Measurements from ENCODE around the gene TSHZ2.

Gene TSHZ2

DNA sequence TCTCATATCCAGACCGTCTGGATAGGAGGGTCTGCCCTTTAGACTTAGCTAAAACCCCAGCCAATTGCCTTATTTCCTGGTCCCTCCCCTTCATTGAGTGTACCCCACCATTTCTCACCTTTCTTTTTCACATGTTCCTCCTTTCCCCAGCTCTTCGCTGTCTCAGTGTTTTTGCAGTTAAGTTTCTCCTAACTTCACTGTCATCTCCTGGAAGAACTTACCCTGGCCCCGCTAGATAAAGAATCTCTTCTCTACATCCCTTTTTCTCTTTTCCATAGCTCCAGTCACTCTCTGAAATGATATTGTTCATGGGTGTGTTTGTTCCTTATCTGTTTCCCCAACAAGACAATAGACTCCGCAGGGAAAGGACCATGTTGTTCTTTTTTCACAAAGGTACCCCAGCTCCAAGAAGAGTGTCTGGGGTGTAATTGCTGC, 208.8 kb downstream of the TSHZ2 start:
- H3K4me2 ChIP-seq: no peak overlapping the region
- no peaks in the 10 kb centered on the region for H3K79me2 ChIP-seq (ENCODE audit: insufficient read depth, low read depth)

DNA sequence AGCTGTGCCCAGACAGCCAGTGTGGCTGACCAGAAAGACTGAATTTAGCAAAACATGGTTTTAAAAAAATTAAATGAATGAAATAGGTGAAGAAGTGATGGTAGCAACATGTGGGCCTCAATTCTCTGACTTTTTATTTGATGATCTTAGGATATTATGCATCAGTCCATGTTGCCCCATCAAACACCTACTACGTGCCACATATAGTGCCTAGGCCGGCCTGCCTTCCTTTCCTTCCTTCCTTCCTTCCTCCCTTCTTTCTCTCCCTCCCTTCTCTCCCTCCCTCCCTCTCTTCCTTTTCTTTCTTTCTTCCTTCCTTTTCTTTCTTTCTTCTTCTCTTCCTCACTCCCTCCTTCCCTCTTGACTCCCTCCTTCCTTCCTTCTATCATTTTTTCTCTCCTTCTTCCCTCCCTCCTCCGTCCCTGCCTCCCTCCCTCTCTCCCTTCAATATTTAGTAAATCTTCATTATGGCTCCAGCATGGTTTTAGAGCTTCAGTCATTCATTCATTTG, 209.8 kb downstream of the TSHZ2 start:
- Histone ChIP-seq H3K27me3 (ENCODE audit: insufficient read depth, low read depth) (no peaks in the 10 kb centered on the region), H3K4me1 (ENCODE audit: low read depth, poor library complexity, severe bottlenecking) (no peaks in the 10 kb centered on the region), H3K4me3 (IDR thresholded peaks at IDR 0.05; ENCODE audit: insufficient read depth, low read depth, low read length) (no peak overlapping the region), H3K79me2 (ENCODE audit: insufficient read depth, low read depth) (no peaks in the 10 kb centered on the region), H3K9ac (no peak overlapping the region), H2AFZ (ENCODE audit: low read depth) (no peak overlapping the region), H3K36me3 (ENCODE audit: insufficient read depth) (no peaks in the 10 kb centered on the region), H4K20me1 (ENCODE audit: insufficient read depth) (no peaks in the 10 kb centered on the region), H3K27ac (no peak overlapping the region), H3K4me2 (no peak overlapping the region)
- no peak for TF ChIP-seq CTCF (conservative IDR thresholded peaks at IDR 0.05; ENCODE audit: low read depth, low read length)

More for the DNA sequence above, 208.8 kb downstream of the TSHZ2 start:
- Histone ChIP-seq H3K4me3 (IDR thresholded peaks at IDR 0.05; ENCODE audit: insufficient read depth, low read depth, low read length) (no peak overlapping the region), H3K36me3 (ENCODE audit: insufficient read depth) (no peaks in the 10 kb centered on the region), H3K27me3 (ENCODE audit: insufficient read depth, low read depth) (no peaks in the 10 kb centered on the region), H2AFZ (ENCODE audit: low read depth) (no peak overlapping the region), H3K4me1 (ENCODE audit: low read depth, poor library complexity, severe bottlenecking) (no peaks in the 10 kb centered on the region), H4K20me1 (ENCODE audit: insufficient read depth) (no peaks in the 10 kb centered on the region), H3K27ac (no peak overlapping the region), H3K9ac (no peak overlapping the region)
- no peak for TF ChIP-seq CTCF (conservative IDR thresholded peaks at IDR 0.05; ENCODE audit: low read depth, low read length)

- no peak overlapping the region for H3K27ac ChIP-seq
- H3K79me2 ChIP-seq (ENCODE audit: insufficient read depth, low read depth): no peaks in the 10 kb centered on the region
- H3K27me3 ChIP-seq (ENCODE audit: insufficient read depth, low read depth): no peaks in the 10 kb centered on the region
- H3K4me2 ChIP-seq: no peak overlapping the region
- no peak for TF ChIP-seq CTCF (conservative IDR thresholded peaks at IDR 0.05; ENCODE audit: low read depth, low read length)
- H3K9ac ChIP-seq: no peak overlapping the region
- H3K36me3 ChIP-seq (ENCODE audit: insufficient read depth): no peaks in the 10 kb centered on the region
- H4K20me1 ChIP-seq (ENCODE audit: insufficient read depth): no peaks in the 10 kb centered on the region
- H3K4me3 ChIP-seq (IDR thresholded peaks at IDR 0.05; ENCODE audit: insufficient read depth, low read depth, low read length): no peak overlapping the region
- H3K4me1 ChIP-seq (ENCODE audit: low read depth, poor library complexity, severe bottlenecking): no peaks in the 10 kb centered on the region
- no peak overlapping the region for H2AFZ ChIP-seq (ENCODE audit: low read depth)
Observed at GRCh38 chr20:53183181-53183580, 211.0 kb downstream of the TSHZ2 start.

- Histone ChIP-seq H3K79me2 (ENCODE audit: insufficient read depth, low read depth) (no peaks in the 10 kb centered on the region), H3K27me3 (ENCODE audit: insufficient read depth, low read depth) (no peaks in the 10 kb centered on the region), H3K9ac (no peak overlapping the region), H3K4me3 (IDR thresholded peaks at IDR 0.05; ENCODE audit: insufficient read depth, low read depth, low read length) (no peak overlapping the region), H3K4me2 (no peak overlapping the region), H3K4me1 (ENCODE audit: low read depth, poor library complexity, severe bottlenecking) (no peaks in the 10 kb centered on the region), H3K36me3 (ENCODE audit: insufficient read depth) (no peaks in the 10 kb centered on the region), H2AFZ (ENCODE audit: low read depth) (no peak overlapping the region), H4K20me1 (ENCODE audit: insufficient read depth) (no peaks in the 10 kb centered on the region), H3K27ac (no peak overlapping the region)
- no peak for TF ChIP-seq CTCF (conservative IDR thresholded peaks at IDR 0.05; ENCODE audit: low read depth, low read length)
Observed at GRCh38 chr20:53186635-53187034, 214.5 kb downstream of the TSHZ2 start.
